Bronchial epithelial cell (primary cell): ENCODE results near the gene UCN2. TPM values are rescaled to one million over a fixed set of nuclear protein-coding genes. Genes with fewer than 3 reads are reported as not detected.

Source experiments
- DNase-seq: peaks from one replicate; pipeline ENCODE4 v3.0.0-alpha.2; 2010; ENCODE audit warnings: low read depth
- FAIRE-seq: peaks from 2 replicates; lab custom pipeline; 2011; peaks lifted over from hg19 to GRCh38; lab: Jason Lieb, UNC
- H3K27me3 ChIP-seq: 2 replicates; pipeline ENCODE4 v1.5.1; 2011; ENCODE audit warnings: low read length; ENCODE audit not compliant: control insufficient read depth, insufficient read depth
- H3K36me3 ChIP-seq: 2 replicates; pipeline ENCODE4 v1.5.1; 2011; ENCODE audit warnings: low read length; ENCODE audit not compliant: control insufficient read depth, insufficient read depth
- H3K4me3 ChIP-seq: 2 replicates; pipeline ENCODE4 v1.5.1; 2011; ENCODE audit warnings: mild to moderate bottlenecking, low read depth, low read length, control low read depth
- CTCF ChIP-seq: IDR thresholded peaks from 2 replicates; pipeline ENCODE4 v1.5.1; 2011; ENCODE audit warnings: mild to moderate bottlenecking, moderate library complexity, low read length, control low read depth, inconsistent platforms; ENCODE audit not compliant: insufficient read depth, severe bottlenecking
- total RNA-seq: library from RNA; depleted of rRNA; stranded (reverse); fragments of >200 nt; gene quantifications from 2 replicates; pipeline ENCODE4 v1.2.1, GENCODE V29; 2014

Gene UCN2
- total RNA-seq, 1 donor from 2014 or later: 12.9 TPM

- FAIRE-seq (peak; percentile 18), DNase-seq (no peak)
- Histone ChIP-seq H3K36me3 (peaks cover 88% of the 10 kb centered on the region), H3K4me3 (no peak overlapping the region), H3K27me3 (no peaks in the 10 kb centered on the region)
- TF ChIP-seq CTCF: no peak
Measured at GRCh38 chr3:48585411-48585810, 21.8 kb upstream of the UCN2 start.

GRCh38 chr3:48584836-48585235, 21.3 kb upstream of the UCN2 start:
- Histone ChIP-seq H3K27me3 (no peaks in the 10 kb centered on the region), H3K36me3 (peaks cover 88% of the 10 kb centered on the region), H3K4me3 (no peak overlapping the region)
- no peak for TF ChIP-seq CTCF
- DNase-seq: no peak
- FAIRE-seq: no peak

GRCh38 chr3:48581621-48582481, 18.3 kb upstream of the UCN2 start:
- TF ChIP-seq CTCF: no peak
- H3K36me3 ChIP-seq: peaks cover 87% of the 10 kb centered on the region
- H3K27me3 ChIP-seq: no peaks in the 10 kb centered on the region
- no peak for DNase-seq
- no peak overlapping the region for H3K4me3 ChIP-seq
- no peak for FAIRE-seq

- H3K4me3 ChIP-seq: no peak overlapping the region
- TF ChIP-seq CTCF: no peak
- peaks cover 85% of the 10 kb centered on the region for H3K36me3 ChIP-seq
- DNase-seq: no peak
- no peaks in the 10 kb centered on the region for H3K27me3 ChIP-seq
- no peak for FAIRE-seq
Measured at GRCh38 chr3:48576647-48577046, 13.1 kb upstream of the UCN2 start.

GRCh38 chr3:48575366-48575765, 11.8 kb upstream of the UCN2 start:
- peaks cover 83% of the 10 kb centered on the region for H3K36me3 ChIP-seq
- H3K4me3 ChIP-seq: no peak overlapping the region
- FAIRE-seq (no peak), DNase-seq (no peak)
- no peak for TF ChIP-seq CTCF
- H3K27me3 ChIP-seq: no peaks in the 10 kb centered on the region
